HG03575 (cell line): ENCODE data around the gene WDR64.
"Not testable (repeated sequence)": the region's sequence is repeated elsewhere in the genome, so short reads cannot be mapped to it uniquely, and the experiment has no call there.

Experiments used
- ATAC-seq: cut with Tn5 transposase; IDR thresholded peaks from one replicate; pipeline ENCODE4 v1.9.1; 2021; ENCODE audit not compliant: unreplicated experiment, insufficient number of reproducible peaks, low FRiP score; ENCODE audit errors: extremely low read depth

Gene WDR64

DNA sequence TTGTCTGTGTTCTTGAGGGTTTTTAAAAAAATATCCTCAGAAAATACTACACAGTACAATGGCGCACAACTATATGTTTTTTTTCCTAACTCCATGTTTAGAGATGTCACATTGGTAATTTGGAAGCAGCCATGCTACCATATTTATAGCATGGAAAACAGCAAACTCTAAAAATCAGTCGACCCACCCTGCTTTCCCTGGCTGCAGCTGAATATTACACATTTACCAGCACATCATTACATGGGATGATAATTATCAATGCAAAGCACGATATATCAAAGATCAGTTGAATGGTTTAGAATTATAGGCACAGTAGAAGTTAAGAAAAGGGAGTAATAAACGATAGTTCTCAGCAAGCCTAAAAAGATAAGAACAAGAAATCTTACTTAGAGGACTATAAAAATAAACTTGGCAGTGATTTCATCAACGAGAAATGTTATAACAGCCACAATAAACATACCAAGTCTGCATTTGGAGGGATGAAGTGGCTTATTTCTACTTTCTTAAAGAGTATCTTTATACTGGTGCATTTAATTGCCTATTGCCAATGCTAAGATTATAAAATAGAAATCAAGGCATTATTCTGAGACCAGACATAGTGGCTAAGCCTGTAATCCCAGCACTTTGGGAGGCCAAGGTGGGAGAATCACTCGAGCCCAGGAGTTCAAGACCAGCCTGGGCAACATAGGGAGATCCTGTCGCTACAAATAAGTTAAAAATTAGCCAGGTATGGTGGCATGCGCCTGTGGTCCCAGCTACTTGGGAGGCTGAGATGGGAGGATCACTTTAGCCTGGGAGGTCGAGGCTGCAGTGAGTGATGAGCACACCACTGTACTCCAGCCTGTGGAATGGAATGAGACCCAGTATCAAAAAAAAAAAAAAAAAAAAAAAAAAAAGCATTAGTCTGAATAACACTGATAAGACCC, 43.4 kb downstream of the WDR64 start:
- no peak for ATAC-seq

DNA sequence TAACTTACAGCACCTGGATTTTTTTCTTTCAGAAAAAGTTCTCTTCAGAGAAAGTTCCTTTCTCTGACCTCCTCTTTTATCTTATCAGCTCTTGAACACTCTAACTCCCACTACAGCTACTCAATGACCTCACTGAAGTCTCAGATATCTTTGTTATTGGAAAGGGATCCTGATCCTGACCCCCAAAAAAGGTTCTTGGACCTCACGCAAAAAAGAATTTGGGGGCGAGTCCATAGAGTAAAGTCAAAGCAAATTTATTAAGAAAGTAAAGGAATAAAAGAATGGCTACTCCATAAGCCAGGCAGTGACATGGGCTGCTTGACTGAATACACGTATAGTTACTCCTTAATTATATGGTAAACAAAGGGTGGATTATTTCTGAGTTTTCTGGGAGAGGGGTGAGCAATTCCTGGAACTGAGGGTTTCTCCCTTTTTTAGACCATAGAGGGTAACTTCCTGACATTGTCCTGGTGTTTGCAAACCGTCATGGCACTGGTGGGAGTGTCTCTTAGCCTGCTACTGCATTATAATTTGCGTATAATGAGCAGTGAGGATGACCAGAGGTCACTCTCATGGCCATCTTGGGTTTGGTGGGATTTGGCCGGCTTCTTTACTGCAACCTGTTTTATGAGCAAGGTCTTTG, 44.2 kb downstream of the WDR64 start:
- no peak for ATAC-seq

DNA sequence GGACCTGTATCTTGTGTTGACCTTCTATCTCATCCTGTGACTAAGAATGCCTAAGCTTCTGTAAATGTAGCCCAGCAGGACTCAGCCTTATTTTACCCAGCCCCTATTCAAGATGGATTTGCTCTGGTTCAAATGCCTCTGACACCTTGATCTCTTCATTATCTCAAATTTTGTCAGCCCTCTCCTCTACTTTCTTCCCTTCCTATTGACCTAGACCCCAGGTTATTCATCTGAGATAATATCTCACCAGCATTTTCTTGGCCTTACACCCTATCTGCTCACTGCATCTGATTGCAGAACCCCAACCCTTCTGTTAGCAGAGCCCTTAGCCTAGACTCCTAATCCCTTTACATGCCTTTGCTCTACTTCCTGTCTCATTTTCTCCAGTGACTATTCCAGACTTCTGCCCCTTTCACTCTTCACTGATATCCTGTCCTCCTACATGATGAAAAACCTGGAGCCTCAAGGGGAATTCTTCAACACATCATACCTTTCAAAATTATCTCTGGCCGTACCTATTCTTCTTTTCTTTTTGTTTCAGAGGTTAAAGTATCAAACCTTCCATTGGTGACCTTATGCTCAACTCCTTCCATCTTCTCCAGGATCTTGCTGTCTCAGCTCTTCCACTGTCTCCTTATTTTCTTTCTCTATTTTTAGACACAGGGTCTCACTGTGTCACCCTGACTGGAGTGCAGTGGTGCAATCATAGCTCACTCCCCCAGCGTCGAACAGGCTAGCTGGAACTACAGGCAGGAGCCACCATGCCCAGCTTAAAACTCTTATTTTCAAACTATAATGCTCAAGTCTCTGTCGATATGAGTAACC, 44.9 kb downstream of the WDR64 start:
- no peak for ATAC-seq

DNA sequence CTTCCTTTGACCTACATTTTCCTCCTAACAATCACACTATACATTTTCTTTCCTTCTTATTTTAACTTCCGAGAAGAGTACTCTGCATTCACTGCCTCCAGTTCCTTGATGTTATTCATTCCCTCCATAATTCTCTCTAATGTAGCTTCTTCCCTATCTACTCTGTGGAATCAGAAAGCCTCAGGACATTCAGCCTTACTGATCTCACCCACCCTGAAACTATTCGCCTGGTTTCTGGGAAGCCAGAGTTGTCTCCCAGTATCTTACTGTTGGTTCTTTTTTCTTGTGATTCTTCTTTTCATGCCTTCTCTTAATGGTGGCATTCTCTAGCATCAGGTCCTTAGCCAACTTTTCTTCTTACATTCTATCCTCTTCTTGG, 45.5 kb downstream of the WDR64 start:
- ATAC-seq = no peak

DNA sequence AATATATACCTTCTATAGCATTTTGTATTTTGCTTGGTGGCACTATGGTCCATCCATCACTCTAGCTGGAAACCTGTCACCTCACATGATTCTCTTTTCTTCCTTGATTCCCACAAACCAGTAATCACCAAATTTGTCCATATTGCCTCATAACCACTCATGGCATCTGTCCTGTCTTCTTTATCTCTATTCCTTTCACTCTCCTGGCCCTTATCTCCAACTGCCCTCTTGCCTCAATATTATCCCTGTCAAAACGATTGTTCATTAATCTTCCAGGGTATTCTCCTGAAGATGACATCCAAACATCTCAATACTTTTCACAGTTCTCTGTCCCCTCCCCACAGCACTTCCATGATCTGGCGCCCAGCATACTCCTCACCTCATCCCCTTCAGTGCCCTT, 46.1 kb downstream of the WDR64 start:
- no peak for ATAC-seq

DNA sequence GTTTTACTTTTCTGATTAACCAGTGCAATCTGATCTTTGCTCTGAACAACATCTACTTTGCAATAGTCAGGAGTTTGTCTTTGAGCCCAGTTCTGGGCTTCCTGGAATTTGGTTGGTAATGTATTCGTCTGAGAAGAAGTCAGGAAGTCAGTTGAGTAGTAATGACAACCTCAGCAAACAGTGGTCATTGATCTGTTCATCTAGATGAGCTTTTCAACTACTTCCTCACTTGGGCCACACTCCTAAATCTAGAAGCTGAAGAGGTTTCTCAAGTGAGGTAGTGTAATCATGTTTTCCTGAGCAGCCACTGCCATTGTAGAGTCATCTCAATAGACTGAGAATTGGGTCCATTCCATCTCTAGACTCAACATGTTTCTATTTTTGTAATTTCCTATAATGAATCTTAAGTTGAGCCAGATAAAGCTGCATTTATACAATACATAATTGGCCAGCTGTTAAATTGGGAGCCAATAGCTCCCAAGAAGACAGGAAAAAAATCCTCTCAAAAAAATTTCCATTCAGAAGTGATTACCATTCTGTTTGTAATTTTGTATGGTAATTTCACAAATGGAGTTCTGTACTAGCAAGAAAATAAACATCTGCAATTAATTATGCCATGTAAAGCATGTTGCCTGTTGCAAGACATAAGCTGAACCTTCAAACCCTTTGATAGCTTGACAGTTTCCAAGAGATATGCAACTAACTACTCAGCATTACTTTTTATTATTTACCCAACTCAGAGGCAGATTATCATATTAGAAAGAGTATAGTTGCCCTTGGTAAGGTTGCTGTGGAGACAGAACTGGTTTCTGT, 49.6 kb downstream of the WDR64 start:
- no peak for ATAC-seq

DNA sequence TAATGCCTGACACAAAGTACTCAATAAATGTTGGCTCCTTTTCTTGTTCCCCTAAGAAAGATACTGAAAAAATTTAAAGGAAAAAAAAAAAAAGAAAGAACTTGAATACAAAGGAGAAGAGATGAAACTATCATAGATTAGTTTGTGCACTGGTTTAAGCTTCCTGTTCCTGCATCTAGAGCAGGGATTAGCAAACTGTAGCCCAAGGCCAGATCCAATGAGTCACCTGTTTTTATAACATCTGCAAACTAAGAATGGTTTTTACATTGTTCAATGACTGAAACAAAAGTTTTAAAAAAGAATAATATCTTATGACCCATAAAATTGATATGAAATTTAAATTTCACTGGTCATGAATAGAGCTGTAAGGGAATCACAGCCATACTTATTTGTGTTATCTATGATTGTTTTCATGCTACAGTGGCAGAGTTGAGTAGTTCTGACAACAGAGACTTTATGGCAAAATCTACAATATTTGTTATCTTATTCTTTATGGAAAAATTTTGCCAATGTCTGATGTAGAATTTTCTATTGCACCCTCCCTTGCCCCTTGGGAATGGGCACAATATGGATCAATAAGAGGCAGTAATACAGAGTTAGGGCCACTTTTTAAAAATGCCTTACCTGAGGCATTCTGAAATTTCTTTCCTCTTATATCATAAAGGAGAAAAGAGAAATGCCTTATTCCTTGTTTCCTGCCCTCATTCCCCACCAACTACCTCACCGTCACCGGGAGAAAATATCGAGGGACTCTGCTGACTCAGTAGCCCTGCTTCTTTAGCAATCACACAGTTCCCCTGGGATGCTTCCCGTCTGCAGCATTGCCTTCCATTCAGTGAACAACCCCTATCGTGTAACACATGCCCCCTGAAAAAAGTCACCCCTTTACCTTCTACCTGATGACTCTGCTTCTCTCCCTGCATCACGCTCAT, 50.6 kb downstream of the WDR64 start:
- ATAC-seq = no peak

DNA sequence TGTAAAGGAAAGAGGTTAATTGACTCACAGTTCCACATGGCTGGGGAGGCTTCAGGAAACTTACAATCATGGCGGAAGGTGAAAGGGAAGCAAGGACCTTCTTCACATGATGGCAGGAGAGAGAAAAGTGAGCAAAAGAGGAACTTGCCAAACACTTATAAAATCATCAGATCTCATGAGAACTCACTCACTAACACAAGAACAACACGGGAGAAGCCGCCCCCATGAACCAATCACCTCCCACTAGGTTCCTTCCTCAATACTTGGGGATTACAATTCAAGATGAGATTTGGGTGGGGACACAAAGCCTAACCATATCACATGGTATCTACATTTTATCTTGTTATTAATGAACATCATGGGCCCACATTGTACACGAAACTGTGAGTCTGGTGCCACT, 51.7 kb downstream of the WDR64 start:
- not testable (repeated sequence) for ATAC-seq

DNA sequence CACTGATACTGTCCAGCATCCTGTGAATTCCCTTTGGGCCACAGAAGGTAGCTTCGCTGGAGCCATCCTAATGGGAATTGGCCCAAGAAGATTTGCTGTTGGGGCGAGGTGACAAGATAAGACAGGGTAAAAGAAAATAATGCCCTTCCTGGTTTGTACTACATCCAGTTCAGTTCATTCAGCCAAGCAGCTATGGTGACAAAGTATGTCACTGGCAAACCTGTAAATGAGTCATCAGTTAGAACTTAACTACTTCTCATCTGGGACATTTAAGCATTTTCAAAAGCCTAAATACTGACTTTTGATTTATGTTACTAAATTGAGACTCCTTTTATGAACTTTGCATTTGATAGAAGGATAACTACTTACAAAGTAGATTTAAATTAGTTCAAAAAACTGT, 54.2 kb downstream of the WDR64 start:
- no peak for ATAC-seq

DNA sequence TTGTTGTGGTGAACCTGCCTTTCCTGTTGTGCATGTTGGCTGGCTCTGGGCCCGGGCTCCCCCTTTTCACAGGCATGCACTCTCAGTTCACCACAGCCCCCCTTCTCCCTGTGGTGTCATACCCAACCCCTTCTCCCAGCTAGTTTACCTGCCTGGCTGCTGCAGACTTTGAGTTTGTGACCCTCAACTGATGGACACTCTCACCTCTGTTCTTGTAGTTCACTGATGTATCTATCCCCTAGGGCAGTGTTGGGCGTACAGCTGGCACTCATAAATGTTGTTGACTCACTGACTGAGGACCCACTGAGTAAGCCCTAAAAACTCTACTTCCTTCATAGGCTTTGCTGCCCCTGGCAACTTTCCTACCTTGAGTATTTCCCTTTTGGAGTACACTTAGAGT, 54.9 kb downstream of the WDR64 start:
- no peak for ATAC-seq

DNA sequence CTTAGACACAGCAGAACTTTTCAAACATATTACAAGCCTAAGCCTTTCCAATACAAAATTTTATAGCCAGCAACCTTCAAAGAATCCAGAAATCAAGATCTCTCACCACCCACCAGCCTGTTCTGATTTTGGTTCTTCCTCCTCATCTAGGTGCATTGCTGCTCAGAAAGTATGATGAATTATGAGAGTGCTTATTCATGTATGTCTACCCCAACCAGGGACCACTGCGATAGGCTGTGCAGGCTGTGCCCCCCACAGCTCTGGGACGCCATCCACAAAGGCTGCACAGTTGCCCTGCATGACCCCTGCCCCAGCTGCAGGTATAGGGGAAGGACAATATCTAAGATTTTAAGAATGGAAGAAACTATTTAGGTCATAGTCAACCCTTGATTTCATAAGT, 55.4 kb downstream of the WDR64 start:
- no peak for ATAC-seq

DNA sequence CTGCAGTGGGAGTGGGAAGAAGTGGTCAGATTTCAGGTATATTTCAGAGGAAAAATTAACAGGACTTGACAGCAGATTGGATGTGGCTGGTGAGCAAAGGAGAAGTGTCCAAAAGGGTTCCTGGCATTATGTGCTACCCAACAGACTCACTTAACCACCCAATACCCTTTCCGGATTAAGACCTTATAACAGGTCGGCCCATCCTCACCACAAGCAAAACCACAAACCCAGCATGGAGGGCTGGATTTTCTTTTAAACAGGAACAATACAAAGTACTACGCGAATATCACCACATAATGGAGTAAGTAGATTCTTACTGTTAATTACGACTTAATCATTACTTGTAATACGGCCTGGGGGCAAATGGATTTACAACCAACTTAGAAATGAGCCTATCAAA, 59.2 kb downstream of the WDR64 start:
- no peak for ATAC-seq

DNA sequence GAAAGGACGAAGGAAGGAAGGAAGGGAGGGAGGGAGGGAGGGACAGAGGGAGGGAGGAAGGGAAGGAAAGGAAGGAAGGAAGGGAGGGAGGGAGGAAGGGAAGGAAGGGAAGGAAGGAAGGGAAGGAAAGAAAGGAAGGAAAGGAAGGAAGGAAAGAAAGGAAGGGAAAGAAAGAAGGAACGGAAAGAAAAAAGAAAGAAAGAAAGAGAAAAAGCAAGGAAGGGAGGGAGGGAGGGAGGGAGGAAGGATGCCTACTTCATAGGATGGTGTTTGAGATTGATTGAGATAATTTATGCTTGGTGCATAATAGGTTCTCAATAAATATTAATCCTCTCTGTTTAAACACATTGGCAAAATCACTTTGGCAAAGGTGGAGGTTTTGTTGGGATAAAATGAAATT, 61.2 kb downstream of the WDR64 start:
- ATAC-seq = no peak

DNA sequence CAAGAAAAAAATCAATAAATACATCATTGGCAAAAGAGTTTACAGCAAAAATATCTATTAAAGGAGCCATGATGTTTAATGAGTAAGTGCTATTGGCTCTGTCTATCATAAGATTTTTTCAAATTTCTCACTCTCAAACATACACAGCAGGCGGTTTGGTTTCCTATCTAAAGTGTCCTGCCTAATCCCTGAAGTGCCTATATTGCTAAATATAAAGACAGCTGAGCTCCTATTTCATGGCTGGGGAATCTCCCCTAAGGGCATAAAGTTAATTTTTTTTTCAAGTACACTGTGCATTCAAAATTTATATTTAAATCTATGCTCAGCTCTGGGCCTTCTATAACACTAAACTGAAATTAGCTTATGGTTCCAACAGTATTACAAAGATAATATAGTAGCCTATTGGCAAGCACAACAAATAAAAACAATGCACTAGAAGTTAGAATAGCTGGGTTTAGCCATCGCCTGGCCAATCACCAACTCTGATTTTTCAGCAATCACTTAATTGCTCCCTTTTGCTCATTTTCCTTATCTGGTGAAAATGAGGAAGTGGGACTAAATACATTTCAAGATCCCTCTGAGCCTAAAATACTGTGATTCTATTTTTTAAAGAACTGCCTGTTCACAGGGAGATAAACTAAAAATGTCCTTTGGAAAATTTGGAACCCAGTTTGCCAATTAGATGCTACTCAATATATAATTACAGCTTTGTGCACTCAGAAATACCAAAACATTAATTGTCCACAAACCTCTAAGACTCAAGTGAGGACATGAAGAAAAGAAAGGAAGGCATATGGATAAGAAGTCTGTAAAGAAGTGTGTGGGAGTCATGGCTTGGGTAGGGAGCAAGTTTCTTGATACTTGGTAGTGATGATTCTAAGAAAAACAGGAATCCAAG, 62.5 kb downstream of the WDR64 start:
- no peak for ATAC-seq

DNA sequence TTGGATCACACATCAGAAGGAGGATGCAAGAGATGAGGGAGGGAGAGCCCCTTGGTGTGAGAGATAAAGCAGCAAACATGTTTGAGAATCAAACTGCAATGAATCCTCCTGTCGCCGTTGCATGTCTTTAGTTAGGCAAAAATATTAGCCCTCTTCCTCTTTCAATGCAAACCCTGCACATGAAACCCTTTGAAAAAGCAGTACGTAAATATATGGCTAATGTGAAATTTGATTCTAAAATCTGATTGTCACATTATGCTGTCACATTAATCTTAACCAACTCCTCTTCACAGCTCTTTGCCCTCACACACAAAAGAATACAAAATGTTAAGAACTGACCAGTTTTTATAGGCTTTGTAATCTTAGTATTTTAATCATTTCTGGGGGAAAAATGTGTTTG, 63.4 kb downstream of the WDR64 start:
- ATAC-seq = no peak

DNA sequence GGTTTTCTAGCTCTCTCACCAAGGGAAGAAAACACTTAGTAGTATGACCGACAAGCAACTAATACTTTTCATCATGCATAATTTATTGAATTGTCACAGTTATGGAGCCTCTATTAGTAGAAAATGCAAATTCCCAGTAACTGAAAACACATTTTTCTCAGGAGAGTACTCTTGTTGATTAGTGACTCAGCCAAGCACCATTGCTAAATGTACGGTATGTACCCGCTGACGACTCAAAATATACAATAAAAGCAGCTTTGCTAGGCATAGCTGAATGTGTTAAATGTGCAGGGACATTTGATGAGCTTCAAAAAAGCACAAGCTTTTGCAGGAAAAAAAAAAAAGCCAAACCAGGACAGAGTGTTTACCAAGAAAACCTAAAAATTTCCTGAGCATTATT, 63.9 kb downstream of the WDR64 start:
- no peak for ATAC-seq
